ENCODE measurements around the gene IL16.

The IL16 gene

GRCh38 chr15:81165535-81165934, 31.1 kb upstream of the IL16 start:
- no peak for TF ChIP-seq FOXP2 (optimal IDR thresholded peaks at IDR 0.05; ENCODE audit: borderline replicate concordance, extremely low read depth, extremely low read length, insufficient read depth)
- no peak for TF ChIP-seq TAF1 (IDR thresholded peaks at IDR 0.05; ENCODE audit: borderline replicate concordance, insufficient read depth, low read length)
- no peak for TF ChIP-seq SIN3A (IDR thresholded peaks at IDR 0.05; ENCODE audit: borderline replicate concordance, insufficient read depth, low read length)
- TF ChIP-seq REST (IDR thresholded peaks at IDR 0.05; ENCODE audit: insufficient read depth in 1 of 2, low read depth in 2 of 2, low read length in 2 of 2), result no peak
- TF ChIP-seq POLR2AphosphoS5 (IDR thresholded peaks at IDR 0.05; ENCODE audit: low read depth, low read length), result no peak

- no peak for TF ChIP-seq REST (IDR thresholded peaks at IDR 0.05; ENCODE audit: insufficient read depth in 1 of 2, low read depth in 2 of 2, low read length in 2 of 2)
- no peak for TF ChIP-seq POLR2AphosphoS5 (IDR thresholded peaks at IDR 0.05; ENCODE audit: low read depth, low read length)
- TF ChIP-seq TAF1 (IDR thresholded peaks at IDR 0.05; ENCODE audit: borderline replicate concordance, insufficient read depth, low read length), result no peak
- no peak for TF ChIP-seq FOXP2 (optimal IDR thresholded peaks at IDR 0.05; ENCODE audit: borderline replicate concordance, extremely low read depth, extremely low read length, insufficient read depth)
- no peak for TF ChIP-seq SIN3A (IDR thresholded peaks at IDR 0.05; ENCODE audit: borderline replicate concordance, insufficient read depth, low read length)
Measured at GRCh38 chr15:81166636-81167305, 29.9 kb upstream of the IL16 start.

GRCh38 chr15:81168131-81168526, 28.6 kb upstream of the IL16 start:
- TF ChIP-seq REST (IDR thresholded peaks at IDR 0.05; ENCODE audit: insufficient read depth in 1 of 2, low read depth in 2 of 2, low read length in 2 of 2) (no peak), POLR2AphosphoS5 (IDR thresholded peaks at IDR 0.05; ENCODE audit: low read depth, low read length) (no peak), TAF1 (IDR thresholded peaks at IDR 0.05; ENCODE audit: borderline replicate concordance, insufficient read depth, low read length) (no peak), FOXP2 (optimal IDR thresholded peaks at IDR 0.05; ENCODE audit: borderline replicate concordance, extremely low read depth, extremely low read length, insufficient read depth) (no peak), SIN3A (IDR thresholded peaks at IDR 0.05; ENCODE audit: borderline replicate concordance, insufficient read depth, low read length) (no peak)

- TF ChIP-seq SIN3A (IDR thresholded peaks at IDR 0.05; ENCODE audit: borderline replicate concordance, insufficient read depth, low read length) (no peak), POLR2AphosphoS5 (IDR thresholded peaks at IDR 0.05; ENCODE audit: low read depth, low read length) (no peak), REST (IDR thresholded peaks at IDR 0.05; ENCODE audit: insufficient read depth in 1 of 2, low read depth in 2 of 2, low read length in 2 of 2) (no peak), TAF1 (IDR thresholded peaks at IDR 0.05; ENCODE audit: borderline replicate concordance, insufficient read depth, low read length) (no peak), FOXP2 (optimal IDR thresholded peaks at IDR 0.05; ENCODE audit: borderline replicate concordance, extremely low read depth, extremely low read length, insufficient read depth) (no peak)
Measured at GRCh38 chr15:81168644-81169043, 28.0 kb upstream of the IL16 start.
